HG03097 (cell line): ENCODE measurements around the gene CCL1.

Source experiments
- ATAC-seq: cut with Tn5 transposase; IDR thresholded peaks from one replicate; pipeline ENCODE4 v1.9.1; 2021; ENCODE audit not compliant: unreplicated experiment, low FRiP score

The CCL1 gene, protein sequence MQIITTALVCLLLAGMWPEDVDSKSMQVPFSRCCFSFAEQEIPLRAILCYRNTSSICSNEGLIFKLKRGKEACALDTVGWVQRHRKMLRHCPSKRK

DNA sequence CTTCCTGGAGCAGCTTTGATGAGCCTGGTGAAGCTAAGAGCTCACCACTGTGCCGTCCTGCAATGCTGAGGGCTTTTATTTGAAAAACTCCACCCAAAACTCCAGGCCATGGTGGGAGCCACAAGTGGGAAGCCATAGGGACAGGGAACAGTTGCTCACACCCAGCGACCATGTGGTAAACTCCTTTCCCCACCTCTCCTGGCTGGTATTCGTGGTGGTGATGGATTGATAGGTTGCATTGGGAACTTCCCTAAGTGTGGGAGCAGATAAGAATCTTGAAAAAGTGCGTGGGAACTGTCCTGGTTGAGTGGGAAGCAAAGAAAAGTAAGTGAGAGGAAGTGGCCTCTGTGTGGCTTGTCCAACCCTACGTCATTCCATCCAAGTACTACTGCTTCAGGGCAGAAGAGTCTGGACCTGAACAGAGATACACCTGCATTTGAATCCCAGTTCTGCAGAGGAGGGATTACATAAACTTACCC lies at the start of gene CCL1:
CCL1 (minus strand) TSS at position 51 of the 479 bp plus-strand sequence. CDS start 72 bp downstream, outside the sequence.
- ATAC-seq: no peak

DNA sequence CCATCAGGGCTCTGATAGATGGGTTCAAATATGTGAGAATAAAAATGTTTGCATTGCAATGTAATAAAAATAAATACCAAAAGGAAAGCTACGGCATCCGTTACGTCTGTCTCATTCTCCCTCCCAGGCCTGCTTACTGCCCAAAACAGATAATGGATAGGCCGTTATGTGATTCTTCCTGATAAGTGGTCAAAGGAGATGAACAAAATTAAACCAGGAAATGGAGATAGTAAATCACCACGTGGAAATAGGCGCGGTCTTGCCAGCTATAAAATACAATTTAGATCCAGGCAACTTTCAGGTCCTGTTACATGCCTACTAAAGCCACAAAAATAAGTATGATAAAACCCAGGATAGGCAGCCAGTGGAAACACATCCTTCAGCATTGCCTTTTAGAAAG lies 49.5 kb upstream of the CCL1 start:
- ATAC-seq: no peak

DNA sequence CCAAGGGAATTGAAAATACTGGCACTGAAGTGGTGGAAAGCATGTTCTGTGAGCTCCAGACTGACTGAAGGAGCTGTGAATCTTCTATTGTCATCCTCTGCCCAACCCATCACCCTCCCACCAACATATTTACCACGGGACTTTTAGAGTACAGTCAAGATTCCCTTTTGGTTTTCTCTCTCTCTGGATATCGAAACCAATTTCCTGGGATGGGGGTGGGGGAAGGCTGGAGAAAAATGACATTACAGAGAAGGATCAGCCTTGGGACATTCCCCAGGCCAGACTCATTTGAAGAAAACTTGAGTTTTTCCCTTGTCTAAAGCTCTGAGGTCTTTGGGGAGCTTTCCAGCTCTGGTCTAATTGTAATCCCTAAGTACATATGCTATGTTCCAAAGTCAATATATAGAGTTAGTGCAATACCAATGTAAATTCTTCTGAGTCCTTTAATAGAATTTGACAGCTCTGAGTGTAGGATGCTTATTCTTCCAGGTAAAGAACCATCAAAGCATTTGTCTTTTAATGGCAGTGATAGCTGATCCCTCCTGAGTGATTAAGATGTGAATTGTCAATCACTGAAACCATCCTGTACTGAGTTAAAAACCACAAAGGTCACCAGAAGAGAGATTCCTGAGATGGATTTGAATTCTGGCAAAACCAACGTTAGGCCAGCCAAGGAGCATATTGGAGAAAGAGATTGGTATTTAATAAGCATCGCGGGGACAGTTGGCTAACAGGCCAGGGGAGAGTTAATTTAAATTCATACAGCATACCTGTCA lies 48.8 kb upstream of the CCL1 start:
- ATAC-seq: no peak

DNA sequence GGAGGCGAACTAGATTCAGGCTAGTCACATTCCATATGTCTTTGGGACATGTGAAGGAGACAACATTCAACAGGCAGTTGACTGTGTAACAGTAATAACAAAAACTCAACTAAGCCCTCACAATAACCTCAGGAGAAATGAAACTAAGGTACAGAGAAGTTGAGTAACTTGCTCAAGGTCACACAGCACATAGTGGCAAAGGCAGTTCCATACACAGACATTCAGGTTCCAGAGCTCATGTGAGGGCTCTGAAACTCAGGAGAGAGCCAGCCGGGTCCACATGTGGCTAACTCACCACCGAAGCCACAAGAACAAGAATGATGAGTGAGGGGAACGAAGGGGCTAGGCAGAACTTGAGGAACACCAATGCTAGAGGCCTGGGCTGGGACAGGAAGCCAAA lies 46.3 kb upstream of the CCL1 start:
- no peak for ATAC-seq

DNA sequence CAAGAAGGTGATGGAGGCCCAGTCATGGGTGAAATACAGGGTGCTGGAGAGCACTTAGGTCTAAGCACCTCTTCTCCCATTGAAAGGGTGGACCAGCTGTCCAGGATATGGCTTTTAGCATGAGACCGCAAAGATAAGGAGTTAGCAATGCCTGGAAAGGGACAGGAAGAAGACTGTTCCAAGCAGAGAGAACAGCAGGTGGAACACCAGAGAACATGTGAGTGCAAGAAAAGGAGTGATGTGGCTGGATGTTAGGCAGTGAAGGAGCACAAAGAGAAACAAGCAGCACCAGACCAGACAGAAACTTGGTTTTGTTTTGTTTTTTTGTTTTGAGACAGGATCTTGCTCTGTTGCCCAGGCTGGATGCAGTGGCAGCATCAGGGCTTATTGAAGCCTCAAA lies 45.4 kb upstream of the CCL1 start:
- ATAC-seq: no peak

DNA sequence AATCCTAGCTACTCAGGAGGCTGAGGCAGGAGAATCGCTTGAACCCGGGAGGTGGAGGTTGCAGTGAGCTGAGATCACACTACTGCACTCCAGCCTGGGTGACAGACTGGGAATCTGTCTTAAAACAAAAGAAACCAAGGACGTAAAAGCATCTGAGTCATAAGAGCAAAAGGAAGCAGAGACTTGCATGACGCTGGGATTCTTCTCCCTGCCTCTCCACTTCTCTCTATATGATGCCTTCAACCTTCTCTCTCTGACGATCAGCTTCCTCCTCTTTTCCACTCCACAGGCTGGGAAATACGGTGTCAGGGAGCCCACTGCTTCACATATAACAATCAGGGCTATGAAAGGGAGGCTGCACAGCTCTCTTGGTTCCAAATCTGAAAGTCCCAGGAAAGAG lies 43.2 kb upstream of the CCL1 start:
- no peak for ATAC-seq

DNA sequence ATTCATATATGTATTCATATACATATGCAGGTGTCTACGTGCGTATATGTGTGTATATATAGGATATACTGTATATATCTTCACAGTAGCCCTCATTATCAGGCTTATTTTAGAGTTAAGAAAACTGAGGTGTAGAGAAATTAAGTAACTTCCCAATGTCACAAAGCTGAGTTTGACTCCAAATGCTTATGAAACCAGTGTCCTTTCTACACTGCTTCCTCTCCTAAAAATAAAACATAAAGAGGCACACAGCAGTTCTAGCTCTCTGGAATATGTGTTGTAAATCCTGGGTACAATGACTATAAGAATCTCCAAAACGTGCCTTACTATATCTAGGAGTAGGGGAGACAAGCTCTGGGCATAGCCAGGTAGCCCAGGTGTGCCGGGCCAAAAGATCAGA lies 40.0 kb upstream of the CCL1 start:
- no peak for ATAC-seq

DNA sequence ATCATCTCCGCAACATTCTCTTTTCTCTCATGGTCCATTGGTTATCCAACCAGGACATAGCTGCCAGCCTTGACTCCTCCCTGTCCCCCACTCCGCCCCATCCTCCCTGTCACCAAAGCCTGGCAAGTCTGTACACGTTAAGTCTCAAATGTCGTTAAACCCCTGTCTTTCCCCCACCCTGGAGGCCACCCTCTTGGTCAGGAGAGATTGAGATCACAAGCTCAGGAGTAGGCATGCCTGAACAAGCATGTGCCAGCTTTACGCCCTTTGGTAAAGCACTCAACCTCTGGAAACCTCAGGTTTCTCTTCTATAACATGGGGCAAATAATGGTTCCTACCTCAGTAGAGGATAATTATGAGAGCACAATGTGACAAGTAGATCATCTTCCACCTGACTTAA lies 38.1 kb upstream of the CCL1 start:
- ATAC-seq: no peak

DNA sequence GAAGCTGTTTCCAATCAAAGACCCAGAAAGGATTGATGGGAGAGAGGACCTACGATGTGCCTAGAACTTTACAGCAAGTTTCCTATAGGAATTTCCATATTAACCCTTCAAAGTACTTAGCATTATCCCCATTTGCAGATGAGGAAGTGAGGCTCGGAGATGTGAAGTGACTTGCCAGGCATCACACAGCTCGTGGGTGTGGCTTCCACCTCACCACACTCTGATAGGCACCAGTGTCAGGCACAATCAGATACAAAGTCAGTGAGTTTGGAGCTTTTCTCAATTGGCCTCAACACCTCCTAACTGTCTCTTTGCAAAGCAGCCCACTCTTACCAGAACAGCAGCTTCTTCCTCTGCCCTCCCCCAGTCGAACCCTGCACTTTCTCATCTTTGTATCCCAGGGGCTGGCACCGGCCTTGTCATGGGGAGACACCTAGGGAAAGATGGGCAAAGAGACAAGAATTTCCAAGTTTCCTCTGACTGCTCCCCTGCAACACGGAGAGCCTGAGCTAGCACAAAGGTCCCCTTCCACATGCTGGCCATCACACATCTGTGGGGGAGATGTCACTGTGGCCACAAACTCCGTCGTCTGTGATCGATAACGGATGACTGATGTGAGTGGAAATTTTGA lies 37.4 kb upstream of the CCL1 start:
- ATAC-seq: no peak

DNA sequence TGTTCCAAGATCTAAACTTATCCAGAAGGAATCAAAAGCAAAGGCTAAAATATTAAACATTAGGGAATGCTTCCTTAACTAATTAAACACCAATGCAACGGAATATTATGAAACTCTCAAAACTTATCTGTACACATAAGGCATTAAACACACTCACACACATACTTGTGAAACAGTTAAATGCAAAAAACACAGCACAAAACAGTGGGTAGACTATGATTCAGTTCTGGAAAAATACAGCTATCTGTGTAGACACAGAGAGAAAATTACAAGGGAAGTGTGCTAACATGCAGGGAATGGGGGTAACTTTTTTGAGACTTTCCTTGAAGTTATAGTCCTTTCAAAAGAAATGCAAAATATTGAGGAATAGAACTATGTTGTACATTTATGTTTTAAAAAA lies 36.7 kb upstream of the CCL1 start:
- no peak for ATAC-seq

DNA sequence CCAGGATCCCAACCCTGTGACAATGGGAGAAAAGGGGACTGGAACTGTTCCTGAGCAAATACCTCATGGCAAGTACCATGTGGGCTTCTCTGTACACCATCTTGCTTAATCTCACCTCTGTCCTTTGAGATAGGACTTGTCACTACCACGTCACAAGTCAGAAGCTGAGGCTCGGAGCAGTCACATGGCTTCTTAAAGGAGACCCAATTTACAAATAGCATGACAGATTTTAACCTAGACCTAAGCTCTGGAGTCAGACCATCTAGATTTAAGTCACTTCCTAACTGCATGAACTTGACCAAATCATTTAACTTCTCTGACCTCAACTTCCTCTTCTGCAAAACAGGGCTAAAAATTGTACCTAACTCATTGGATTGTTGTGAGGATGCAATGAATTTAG lies 36.0 kb upstream of the CCL1 start:
- ATAC-seq: no peak

DNA sequence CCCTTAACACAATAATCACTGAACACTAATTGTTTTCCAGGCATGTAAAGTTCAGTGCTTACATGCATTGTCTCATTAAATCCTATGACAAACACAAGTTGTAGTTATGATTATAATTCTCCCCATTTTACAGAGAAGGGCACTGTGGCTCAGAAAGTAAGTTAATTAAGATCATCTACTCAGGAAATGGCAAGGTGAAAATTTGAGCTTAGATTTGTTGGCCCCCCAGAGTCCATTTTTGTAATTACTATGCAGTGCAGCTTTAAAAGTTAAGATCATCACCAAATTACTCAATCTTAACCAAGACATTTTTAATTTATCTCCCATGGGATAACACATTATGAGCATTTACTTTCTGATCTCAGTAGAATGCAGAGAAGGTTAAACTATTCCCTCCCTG lies 34.2 kb upstream of the CCL1 start:
- no peak for ATAC-seq

DNA sequence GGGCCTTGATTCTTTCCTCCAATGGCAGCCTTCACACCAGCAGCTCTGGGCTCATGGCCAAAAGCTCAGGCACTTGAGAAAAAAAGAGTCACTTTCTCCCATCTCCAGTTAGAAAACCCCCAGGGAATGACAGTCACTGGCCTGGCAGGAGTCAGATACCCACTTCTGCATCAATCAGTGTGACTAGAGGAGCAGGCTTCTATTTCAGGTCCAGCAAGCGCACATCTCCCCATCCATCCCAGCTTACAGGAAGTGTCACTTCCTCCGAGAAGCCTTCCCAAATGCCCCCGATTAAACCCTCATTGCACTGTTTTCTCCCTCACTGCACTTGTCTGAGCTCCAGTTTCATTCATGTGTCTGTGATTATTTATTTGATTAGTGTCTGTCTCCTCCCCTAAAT lies 30.4 kb upstream of the CCL1 start:
- no peak for ATAC-seq

DNA sequence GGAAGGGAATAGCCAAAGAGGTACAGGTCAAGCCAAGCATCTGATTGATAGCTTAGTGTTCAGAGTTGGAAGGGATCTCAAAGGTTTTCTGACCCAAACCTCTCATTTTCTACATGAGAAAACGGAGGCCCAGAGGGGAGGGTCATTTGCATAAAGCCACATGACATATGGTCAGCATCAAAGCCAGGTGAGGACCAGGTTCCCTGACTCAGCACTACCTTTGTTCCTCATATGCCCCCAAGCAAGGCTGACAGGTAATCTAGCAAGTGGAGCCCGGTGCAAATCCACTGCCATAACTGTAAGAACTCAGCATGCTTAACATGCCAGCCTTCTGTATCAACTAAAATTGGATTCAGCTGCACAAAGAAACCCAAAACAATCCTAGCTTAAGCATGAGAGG lies 28.2 kb upstream of the CCL1 start:
- no peak for ATAC-seq

DNA sequence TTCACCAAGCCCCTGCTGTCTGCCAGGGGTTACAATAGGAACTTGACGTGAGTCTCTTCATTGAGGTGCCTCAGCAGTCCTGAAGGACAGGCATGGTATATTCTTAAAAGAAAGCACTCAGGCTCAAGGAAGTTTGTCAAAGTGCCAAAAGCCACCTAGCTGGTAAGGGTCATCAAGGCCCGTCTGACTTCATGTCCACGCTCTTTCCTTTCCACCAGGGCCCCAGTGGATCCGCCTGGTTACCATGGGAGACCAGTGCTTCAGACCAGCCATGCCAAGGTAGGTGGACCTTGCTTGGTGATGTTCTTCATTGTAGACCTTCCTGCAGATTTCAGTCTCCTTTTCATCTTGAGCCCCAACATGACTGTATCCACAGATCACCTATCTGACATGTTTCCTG lies 27.6 kb upstream of the CCL1 start:
- ATAC-seq: no peak

DNA sequence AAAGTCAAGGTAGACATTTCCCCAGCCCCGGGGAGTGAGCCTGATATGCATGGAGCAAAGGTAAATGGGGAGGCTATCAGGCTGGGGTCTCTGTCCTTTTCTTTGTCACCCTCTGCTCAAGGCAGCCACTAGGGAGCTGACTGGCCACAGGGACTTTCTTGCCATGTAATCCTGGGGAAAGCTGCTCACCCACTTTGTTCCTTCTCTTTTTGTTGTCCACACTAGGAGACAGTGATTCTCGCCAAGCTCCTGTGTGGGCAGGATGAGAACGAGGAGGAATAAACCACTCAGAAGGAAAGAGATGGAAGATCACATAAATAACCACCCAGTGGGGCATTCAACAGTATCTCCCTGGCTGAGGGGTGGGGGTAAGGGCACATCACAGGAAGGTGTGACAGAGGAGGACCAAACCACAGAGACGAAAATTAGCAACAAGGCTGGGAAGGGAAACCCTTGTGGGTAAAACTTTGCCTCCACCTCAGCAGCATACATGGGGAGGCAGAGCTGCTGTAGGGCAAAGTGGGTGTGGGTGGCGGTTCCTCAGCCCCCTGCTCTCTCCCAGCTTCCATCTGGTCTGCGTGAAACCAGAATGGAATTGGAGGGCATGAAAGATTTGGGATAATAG lies 26.2 kb upstream of the CCL1 start:
- ATAC-seq: no peak

DNA sequence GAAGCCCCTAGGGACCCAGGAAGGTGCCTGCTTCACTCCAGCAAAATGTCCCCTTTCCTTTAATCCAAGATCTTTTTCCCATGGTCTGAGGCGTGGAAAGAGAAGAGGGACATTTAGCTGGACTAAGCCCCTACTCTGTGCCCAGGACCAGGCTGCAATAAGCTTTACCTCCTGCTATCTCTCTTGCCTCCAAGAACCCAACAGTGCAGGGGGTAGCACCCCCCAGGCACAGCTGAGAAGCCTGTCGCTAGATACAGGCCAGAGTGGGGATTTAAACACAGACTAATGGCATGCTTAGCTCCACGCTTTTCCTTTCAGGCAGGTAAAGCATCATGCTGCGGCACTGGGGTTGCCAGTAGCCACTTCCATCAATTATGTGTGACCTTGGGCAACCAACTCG lies 24.5 kb upstream of the CCL1 start:
- ATAC-seq: no peak

DNA sequence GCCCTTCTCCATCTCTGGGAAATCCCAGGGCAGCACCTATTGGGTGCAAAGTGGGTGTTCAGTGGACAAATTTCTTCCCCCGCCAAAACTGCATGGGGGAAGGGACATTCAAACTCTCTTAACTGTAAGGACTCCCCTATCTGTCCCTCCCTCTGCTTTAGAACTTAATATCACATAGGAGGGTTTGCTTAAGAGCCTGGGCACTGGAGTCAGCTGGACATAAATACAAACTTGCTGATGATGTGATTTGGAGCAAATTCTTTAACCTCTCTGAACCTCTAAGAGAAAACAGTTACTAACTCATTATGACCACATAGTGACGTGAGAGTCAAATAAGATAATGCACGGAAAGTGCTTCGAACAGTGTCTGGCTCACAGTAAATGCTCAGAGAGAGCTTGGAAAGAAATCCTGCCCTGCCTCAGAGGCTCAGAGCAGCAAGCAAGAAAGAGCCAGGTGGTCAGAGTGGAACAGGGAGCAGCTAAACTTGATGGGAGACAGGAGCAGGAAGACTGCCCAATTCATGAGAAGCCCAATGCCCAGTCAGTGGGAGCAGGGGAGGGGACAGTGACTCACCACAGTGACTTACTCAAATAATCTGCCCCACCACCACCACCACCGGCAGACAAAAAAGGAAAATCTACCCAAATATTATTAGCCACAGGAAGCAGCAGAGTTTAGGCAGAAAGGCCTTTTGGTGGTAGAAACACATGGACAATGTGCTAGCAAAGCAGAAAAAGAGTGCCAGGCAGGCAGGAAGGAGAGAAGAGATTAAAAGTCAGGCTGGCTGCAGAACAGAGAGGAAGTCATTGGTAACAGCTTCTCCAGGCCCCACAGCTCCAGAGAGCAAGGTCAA lies 23.9 kb upstream of the CCL1 start:
- ATAC-seq: no peak

DNA sequence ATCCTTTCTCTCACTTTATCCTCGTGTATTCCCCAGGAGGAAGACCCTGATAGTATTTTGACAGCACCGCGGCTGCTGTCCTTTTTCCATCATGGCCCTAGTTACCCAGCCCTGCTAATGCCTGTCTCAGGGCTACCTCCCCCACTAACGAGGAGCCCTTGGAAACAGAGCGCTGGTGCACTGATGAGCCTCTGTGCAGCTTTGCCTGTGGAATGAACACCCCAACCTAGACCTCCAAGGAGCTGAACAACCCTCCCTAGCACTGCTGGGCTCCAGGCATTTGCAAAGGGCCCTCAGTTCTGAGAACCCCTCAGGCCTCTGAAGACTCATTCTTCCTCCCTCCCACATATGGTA lies 23.3 kb upstream of the CCL1 start:
- no peak for ATAC-seq

DNA sequence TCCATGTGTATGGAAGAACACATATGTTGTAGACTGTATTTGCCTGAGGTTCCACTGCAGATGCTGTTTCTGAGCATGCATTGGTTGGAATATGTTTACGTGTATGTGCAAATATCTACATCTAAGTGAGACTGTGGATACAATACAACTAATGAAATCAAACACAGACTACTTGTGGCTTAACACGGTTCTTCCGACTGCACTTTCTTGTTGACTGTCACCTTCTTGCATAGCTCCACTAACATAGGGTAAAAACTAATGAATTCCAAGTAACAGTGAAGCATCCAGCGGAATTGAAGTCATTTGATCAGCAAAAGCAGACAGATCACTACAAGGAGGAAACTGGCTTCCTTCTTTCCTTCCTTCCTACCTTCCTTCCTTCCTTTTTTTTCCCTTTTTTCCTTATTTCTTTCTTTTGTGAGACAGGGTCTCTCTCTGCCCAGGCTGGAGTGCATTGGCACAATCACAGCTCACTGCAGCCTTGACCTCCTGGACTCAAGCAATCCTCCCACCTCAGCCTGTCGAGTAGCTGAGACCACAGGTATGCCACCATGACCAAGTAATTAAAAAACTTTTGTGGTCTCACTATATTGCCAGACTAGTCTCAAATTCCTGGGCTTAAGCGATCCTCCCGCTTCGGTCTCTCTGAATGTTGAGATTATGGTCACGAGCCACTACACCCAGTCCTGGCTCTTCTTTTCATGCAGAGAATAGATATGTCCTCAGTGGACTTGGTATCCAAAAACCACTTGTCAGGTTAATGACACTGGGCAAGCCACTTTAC lies 22.0 kb upstream of the CCL1 start:
- ATAC-seq: no peak
